ENCODE results near the gene MEIOB.

Gene MEIOB

DNA sequence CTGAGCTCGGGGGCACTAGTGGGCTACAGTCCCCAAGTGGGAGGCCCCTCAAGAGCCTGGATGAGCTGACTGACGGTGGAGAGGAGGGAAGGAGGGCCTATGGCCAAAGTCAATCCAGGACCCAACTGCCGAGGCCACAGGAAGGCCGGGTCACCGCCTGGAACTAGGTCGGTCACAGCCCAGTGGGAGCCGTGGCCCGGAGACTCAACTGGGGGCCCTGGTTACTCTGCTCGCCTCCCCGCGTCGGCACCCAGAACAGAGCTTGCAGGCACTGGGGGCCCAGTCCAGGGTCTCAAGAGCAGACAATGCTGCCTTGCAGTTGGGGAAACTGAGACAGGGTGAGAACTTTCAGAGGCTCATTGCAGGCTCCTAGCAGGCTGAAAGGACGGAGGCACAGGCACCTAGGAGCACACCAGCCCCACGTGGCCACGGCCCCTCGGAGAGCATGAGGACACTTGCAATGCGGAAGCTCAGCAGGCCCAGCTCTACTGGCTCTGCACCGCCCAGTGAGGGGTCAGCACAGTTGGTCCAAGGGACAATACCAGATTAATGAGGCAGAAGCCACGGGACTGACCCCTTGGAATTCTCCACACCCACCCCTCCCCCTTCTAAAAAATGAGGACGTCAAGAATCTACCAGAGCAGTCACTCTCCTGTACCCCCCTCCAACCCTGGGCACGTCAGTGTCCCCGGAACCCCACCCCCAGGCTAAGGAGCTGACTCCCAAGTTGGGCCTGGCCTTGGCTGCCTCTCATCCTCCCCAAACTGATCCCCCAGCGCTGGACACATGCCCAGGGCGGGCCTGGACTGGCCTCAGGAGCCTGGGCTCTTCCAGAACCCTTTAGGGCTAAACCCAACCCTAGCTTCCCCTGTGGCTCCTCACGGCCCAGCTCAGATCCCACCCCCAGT lies 44.0 kb upstream of the MEIOB start:
- Histone ChIP-seq H3K36me3 (ENCODE audit: control insufficient read depth, insufficient read depth, low read length) (no peaks in the 10 kb centered on the region), H3K9me3 (ENCODE audit: control insufficient read depth, low read length) (no peaks in the 10 kb centered on the region), H3K4me3 (ENCODE audit: insufficient read depth, low read depth, low read length, poor library complexity, severe bottlenecking) (no peak overlapping the region), H3K4me1 (ENCODE audit: control insufficient read depth, insufficient read depth, low read length, poor library complexity, severe bottlenecking) (peaks cover 4% of the 10 kb centered on the region), H3K27me3 (replicated peaks; ENCODE audit: control insufficient read depth, insufficient read depth, low read length, poor library complexity, severe bottlenecking) (peaks cover 18% of the 10 kb centered on the region), H3K27ac (ENCODE audit: insufficient read depth, low read length, poor library complexity, severe bottlenecking) (no peak overlapping the region)
- no peak for DNase-seq

DNA sequence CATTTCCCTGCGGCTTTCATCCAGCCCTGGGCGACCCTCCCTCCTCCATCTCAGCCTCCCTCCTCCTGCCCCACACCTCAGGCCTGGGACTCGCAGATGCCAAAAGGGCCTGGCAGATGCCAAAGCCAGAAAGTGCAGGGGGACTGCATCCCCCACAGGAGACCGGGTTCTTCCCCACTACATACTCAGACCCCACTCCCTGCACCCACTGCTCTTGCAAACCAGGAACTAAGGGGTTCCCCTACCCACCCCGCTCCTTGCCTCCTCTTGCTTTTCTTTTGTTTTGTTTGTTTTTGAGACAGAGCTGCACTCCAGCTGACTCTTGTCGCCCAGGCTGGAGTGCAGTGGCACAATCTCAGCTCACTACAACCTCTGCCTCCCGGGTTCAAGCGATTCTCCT lies 43.0 kb upstream of the MEIOB start:
- Histone ChIP-seq H3K36me3 (ENCODE audit: control insufficient read depth, insufficient read depth, low read length) (no peaks in the 10 kb centered on the region), H3K27me3 (replicated peaks; ENCODE audit: control insufficient read depth, insufficient read depth, low read length, poor library complexity, severe bottlenecking) (peaks cover 12% of the 10 kb centered on the region), H3K4me1 (ENCODE audit: control insufficient read depth, insufficient read depth, low read length, poor library complexity, severe bottlenecking) (peaks cover 4% of the 10 kb centered on the region), H3K9me3 (ENCODE audit: control insufficient read depth, low read length) (no peaks in the 10 kb centered on the region), H3K4me3 (ENCODE audit: insufficient read depth, low read depth, low read length, poor library complexity, severe bottlenecking) (no peak overlapping the region), H3K27ac (ENCODE audit: insufficient read depth, low read length, poor library complexity, severe bottlenecking) (no peak overlapping the region)
- no peak for DNase-seq

DNA sequence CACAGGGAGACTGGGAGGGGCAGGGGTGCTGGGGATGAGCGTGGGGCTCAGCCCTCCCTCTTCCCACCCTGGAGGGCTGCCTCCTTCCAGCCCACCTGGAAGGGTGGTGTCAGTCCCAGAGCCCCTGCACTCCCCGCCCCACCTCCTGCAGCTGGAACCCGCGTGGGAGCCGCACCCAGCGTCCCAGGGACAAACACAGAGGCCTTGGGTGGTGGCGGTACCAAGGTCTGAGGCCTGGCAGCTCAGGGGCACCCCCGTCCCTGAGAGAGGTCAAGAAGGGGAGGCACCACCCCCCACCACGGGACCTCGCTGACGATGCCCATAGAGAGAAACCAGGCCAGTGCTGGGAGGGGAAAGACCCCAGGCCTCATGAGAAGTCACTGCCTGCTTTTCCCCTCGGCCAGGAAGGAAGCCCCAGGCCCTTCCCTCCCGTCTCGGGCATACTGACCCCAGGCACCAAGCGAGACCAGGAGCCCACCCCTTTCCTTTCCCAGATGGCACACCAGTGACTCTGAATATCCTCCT lies 42.2 kb upstream of the MEIOB start:
- H3K4me3 ChIP-seq (ENCODE audit: insufficient read depth, low read depth, low read length, poor library complexity, severe bottlenecking): no peak overlapping the region
- no peaks in the 10 kb centered on the region for H3K9me3 ChIP-seq (ENCODE audit: control insufficient read depth, low read length)
- DNase-seq: no peak
- peaks cover 4% of the 10 kb centered on the region for H3K4me1 ChIP-seq (ENCODE audit: control insufficient read depth, insufficient read depth, low read length, poor library complexity, severe bottlenecking)
- peaks cover 7% of the 10 kb centered on the region for H3K27me3 ChIP-seq (replicated peaks; ENCODE audit: control insufficient read depth, insufficient read depth, low read length, poor library complexity, severe bottlenecking)
- H3K36me3 ChIP-seq (ENCODE audit: control insufficient read depth, insufficient read depth, low read length): no peaks in the 10 kb centered on the region
- no peak overlapping the region for H3K27ac ChIP-seq (ENCODE audit: insufficient read depth, low read length, poor library complexity, severe bottlenecking)

DNA sequence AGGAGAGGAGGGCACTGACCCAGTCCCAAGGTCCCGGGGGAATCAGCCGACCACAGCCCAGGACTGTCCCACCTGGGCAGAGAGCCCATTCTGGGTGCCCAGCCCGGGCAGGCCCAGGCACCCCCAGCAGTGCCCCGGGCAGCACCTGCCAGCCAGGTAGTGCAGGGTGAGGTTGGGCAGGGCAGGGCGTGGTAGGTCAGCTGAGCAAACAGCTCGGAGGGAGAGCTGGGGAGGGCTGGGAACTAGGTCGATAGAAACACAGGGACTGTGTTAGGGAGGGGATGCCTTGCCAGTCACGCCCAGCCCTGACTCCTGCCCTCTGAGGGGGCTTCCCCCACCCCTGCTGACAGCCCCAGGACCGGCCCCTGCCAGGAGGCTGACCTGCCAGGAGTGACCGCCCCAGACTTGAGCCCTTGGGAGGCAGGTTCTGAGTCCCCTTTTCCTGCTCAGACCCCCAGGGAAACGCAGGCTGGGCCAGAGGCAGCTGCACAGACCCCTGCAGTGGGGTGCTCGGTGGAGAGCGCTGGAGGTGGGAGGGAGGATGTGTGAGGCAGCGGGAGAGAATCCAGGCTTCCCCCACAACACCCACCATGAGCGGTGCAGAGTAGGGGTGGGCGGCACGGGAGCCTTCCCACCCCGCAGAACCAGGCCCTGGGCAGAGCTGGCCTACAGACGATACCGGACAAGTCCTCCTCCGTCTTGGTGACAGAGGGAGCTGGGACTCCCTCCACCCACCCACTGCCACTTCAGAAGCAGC lies 41.5 kb upstream of the MEIOB start:
- Histone ChIP-seq H3K4me3 (ENCODE audit: insufficient read depth, low read depth, low read length, poor library complexity, severe bottlenecking) (no peak overlapping the region), H3K4me1 (ENCODE audit: control insufficient read depth, insufficient read depth, low read length, poor library complexity, severe bottlenecking) (peaks cover 1% of the 10 kb centered on the region), H3K27me3 (replicated peaks; ENCODE audit: control insufficient read depth, insufficient read depth, low read length, poor library complexity, severe bottlenecking) (peaks cover 4% of the 10 kb centered on the region), H3K9me3 (ENCODE audit: control insufficient read depth, low read length) (no peaks in the 10 kb centered on the region), H3K27ac (ENCODE audit: insufficient read depth, low read length, poor library complexity, severe bottlenecking) (no peak overlapping the region), H3K36me3 (ENCODE audit: control insufficient read depth, insufficient read depth, low read length) (no peaks in the 10 kb centered on the region)
- no peak for DNase-seq

DNA sequence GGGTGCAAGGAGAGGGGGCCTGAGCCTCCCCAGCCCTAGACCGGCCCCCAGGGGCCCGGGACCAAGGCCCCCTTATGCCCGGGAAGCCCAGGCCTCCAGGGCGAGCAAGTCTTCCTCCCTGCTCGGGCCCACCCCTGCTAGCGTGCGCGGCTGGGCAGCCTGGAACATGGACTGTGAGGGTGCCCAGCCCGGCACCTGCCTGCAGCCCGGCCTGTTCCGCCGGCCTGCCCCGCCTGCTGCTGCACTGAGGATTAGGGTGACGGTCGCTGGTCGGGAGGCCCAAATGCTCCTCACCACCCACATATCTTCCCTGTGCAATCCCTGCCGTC lies 40.2 kb upstream of the MEIOB start:
- no peak overlapping the region for H3K27ac ChIP-seq (ENCODE audit: insufficient read depth, low read length, poor library complexity, severe bottlenecking)
- no peaks in the 10 kb centered on the region for H3K36me3 ChIP-seq (ENCODE audit: control insufficient read depth, insufficient read depth, low read length)
- H3K9me3 ChIP-seq (ENCODE audit: control insufficient read depth, low read length): no peaks in the 10 kb centered on the region
- no peak overlapping the region for H3K4me3 ChIP-seq (ENCODE audit: insufficient read depth, low read depth, low read length, poor library complexity, severe bottlenecking)
- no peaks in the 10 kb centered on the region for H3K4me1 ChIP-seq (ENCODE audit: control insufficient read depth, insufficient read depth, low read length, poor library complexity, severe bottlenecking)
- peaks cover 6% of the 10 kb centered on the region for H3K27me3 ChIP-seq (replicated peaks; ENCODE audit: control insufficient read depth, insufficient read depth, low read length, poor library complexity, severe bottlenecking)
- no peak for DNase-seq

DNA sequence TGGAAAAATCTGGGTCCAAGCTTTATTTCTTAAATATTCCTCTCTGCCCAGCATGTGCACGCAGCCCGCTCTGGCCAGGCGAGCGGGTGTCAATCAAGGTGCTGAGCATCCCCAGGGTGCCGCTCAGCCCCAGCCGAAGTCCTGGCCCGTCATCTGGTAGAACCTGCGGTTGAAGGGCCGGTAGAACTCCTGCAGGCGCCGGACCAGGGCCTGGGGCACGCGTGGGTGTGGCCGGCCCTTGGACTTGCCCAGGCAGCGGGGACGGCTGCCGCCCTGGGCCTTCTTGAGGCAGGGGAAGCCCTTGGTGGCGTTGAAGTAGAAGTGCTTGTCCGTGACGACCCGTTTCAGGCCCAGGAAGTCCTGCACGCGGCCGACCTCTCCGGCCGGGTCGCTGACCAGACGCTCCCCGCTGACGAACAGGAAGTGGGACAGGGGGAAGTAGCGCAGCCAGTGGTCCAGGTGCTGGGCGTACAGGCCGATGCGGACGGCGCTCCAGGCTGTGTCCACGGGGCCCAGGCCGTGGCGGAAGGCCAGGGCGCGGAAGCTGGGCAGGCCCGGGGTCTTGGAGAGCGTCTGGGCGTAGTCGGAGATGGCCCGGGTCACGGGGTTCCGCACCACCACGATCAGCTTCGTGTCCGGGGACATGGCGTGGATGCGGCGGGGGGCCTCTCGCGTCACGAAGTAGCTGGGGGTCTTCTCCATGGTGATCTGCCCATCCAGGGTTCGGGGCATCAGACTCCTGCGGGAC lies 39.7 kb upstream of the MEIOB start:
- H3K36me3 ChIP-seq (ENCODE audit: control insufficient read depth, insufficient read depth, low read length): no peaks in the 10 kb centered on the region
- H3K27me3 ChIP-seq (replicated peaks; ENCODE audit: control insufficient read depth, insufficient read depth, low read length, poor library complexity, severe bottlenecking): peaks cover 8% of the 10 kb centered on the region
- no peaks in the 10 kb centered on the region for H3K9me3 ChIP-seq (ENCODE audit: control insufficient read depth, low read length)
- H3K27ac ChIP-seq (ENCODE audit: insufficient read depth, low read length, poor library complexity, severe bottlenecking): no peak overlapping the region
- no peak overlapping the region for H3K4me3 ChIP-seq (ENCODE audit: insufficient read depth, low read depth, low read length, poor library complexity, severe bottlenecking)
- DNase-seq: no peak
- no peaks in the 10 kb centered on the region for H3K4me1 ChIP-seq (ENCODE audit: control insufficient read depth, insufficient read depth, low read length, poor library complexity, severe bottlenecking)

DNA sequence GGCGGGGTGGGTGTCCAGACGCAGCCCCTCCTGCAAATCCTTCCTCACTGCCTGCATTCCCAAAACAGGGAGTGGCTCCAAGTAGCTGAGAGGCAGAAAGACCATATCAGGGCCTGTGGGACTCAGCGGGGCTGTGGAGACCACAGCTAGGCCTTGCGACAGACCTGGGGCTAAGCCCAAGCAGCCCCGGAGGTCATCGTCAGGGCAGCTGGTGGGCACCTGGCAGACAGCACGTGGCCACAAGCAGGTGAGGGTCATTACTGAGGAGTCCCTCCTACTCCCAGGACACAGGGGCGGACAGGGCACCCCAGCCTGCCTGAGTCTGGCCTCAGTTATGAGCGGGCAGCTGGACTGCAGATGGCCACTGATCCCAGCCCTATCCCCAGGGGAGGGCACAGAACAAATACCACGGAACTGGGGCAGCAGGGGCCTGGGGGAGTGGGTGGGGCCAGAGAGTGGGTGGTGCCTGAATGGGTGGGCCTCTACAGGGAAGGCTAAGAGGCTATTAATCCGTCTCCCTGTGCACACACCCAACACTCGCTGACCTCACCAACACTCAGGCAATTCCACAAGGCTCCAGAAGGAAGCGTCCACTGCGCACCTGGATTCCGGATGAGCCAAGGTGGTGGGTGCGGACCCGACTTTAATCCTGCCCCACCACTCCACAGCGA lies 37.7 kb upstream of the MEIOB start:
- no peaks in the 10 kb centered on the region for H3K36me3 ChIP-seq (ENCODE audit: control insufficient read depth, insufficient read depth, low read length)
- H3K4me1 ChIP-seq (ENCODE audit: control insufficient read depth, insufficient read depth, low read length, poor library complexity, severe bottlenecking): no peaks in the 10 kb centered on the region
- no peak overlapping the region for H3K4me3 ChIP-seq (ENCODE audit: insufficient read depth, low read depth, low read length, poor library complexity, severe bottlenecking)
- peaks cover 5% of the 10 kb centered on the region for H3K27me3 ChIP-seq (replicated peaks; ENCODE audit: control insufficient read depth, insufficient read depth, low read length, poor library complexity, severe bottlenecking)
- no peak for DNase-seq
- no peak overlapping the region for H3K27ac ChIP-seq (ENCODE audit: insufficient read depth, low read length, poor library complexity, severe bottlenecking)
- no peaks in the 10 kb centered on the region for H3K9me3 ChIP-seq (ENCODE audit: control insufficient read depth, low read length)

DNA sequence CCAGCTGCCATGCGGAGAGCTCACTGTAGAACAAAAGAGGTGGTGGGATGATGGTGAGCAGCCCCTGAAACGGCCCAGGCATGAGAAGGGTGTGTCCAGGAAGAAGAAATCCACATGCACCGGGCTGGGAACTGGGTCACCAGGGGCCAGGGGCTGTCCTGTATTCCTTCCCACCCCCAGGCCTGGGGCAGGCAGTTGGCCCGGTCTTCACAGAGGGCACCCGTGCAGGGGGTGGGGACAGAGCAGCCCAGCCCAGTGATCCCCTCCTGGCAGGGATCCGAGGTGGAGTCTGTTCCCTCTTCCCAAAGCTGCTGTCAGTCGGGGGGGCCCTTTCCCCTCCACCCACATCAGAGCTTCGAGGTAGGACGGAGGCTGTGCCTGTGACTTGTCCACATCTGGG lies 37.0 kb upstream of the MEIOB start:
- H3K36me3 ChIP-seq (ENCODE audit: control insufficient read depth, insufficient read depth, low read length): no peaks in the 10 kb centered on the region
- H3K27ac ChIP-seq (ENCODE audit: insufficient read depth, low read length, poor library complexity, severe bottlenecking): no peak overlapping the region
- H3K4me3 ChIP-seq (ENCODE audit: insufficient read depth, low read depth, low read length, poor library complexity, severe bottlenecking): no peak overlapping the region
- H3K9me3 ChIP-seq (ENCODE audit: control insufficient read depth, low read length): no peaks in the 10 kb centered on the region
- H3K27me3 ChIP-seq (replicated peaks; ENCODE audit: control insufficient read depth, insufficient read depth, low read length, poor library complexity, severe bottlenecking): peaks cover 5% of the 10 kb centered on the region
- DNase-seq: no peak
- no peaks in the 10 kb centered on the region for H3K4me1 ChIP-seq (ENCODE audit: control insufficient read depth, insufficient read depth, low read length, poor library complexity, severe bottlenecking)

DNA sequence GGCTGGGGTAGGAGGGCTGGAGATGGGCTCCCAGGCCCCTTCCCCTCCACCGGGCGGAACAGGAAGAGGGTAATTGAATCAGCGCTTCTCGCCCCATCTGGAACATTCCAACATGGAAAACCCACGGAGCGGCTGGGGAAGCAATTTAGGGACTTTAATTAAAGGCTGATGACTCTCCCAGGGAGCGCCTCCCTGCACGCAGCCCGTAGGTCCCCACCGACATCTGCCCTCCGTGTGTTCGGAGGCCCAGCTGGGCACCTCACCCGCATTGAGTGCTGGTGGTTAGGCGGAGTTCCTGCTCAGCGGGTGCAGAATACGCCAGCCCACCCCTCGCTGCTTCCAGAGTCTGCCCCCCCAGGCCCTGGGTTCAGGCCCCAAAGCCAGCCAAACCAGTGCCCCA lies 36.2 kb upstream of the MEIOB start:
- no peak for DNase-seq
- Histone ChIP-seq H3K4me3 (ENCODE audit: insufficient read depth, low read depth, low read length, poor library complexity, severe bottlenecking) (no peak overlapping the region), H3K27me3 (replicated peaks; ENCODE audit: control insufficient read depth, insufficient read depth, low read length, poor library complexity, severe bottlenecking) (peaks cover 5% of the 10 kb centered on the region), H3K27ac (ENCODE audit: insufficient read depth, low read length, poor library complexity, severe bottlenecking) (no peak overlapping the region), H3K36me3 (ENCODE audit: control insufficient read depth, insufficient read depth, low read length) (no peaks in the 10 kb centered on the region), H3K4me1 (ENCODE audit: control insufficient read depth, insufficient read depth, low read length, poor library complexity, severe bottlenecking) (no peaks in the 10 kb centered on the region), H3K9me3 (ENCODE audit: control insufficient read depth, low read length) (no peaks in the 10 kb centered on the region)

All from effector memory CD4-positive, alpha-beta T cell (primary cell).